A549 (cell line): ENCODE results near the gene STPG2.

Source experiments
- MYC ChIP-seq: IDR thresholded peaks from 2 replicates; pipeline ENCODE4 v1.6.1; 2012; ENCODE audit warnings: mild to moderate bottlenecking, inconsistent platforms, low read length, improper control_type of control experiment, borderline replicate concordance
- POLR2A ChIP-seq: IDR thresholded peaks from 2 replicates; pipeline ENCODE4 v1.6.1; 2012; ENCODE audit warnings: mild to moderate bottlenecking, low read length
- POLR2AphosphoS2 ChIP-seq: conservative IDR thresholded peaks from 2 replicates; pipeline ENCODE4 v1.6.1; 2012; ENCODE audit warnings: low read length, improper control_type of control experiment, inconsistent platforms
- TP53 ChIP-seq: fragments of 250-450 bp; sonication (Bioruptor Pico); IDR thresholded peaks from 2 replicates; pipeline ENCODE4 v1.5.0; 2021; ENCODE audit warnings: mild to moderate bottlenecking, moderate library complexity
- TF ChIP-seq, protein P1 (sequence below): fragments of >200 bp; sonication (Bioruptor Twin); formaldehyde crosslinking; IDR thresholded peaks from 3 replicates; pipeline ENCODE4 v1.5.1; 2016
- TF ChIP-seq, protein P2 (sequence below): IDR thresholded peaks from 2 replicates; pipeline ENCODE4 v1.6.1; 2012
- TF ChIP-seq, protein P3 (sequence below): fragments of >200 bp; sonication (Bioruptor Twin); formaldehyde crosslinking; IDR thresholded peaks from 3 replicates; pipeline ENCODE4 v1.6.1; 2016
- TF ChIP-seq, protein P4 (sequence below): fragments of 450-650 bp; IDR thresholded peaks from 2 replicates; pipeline ENCODE4 v1.6.1; 2014; ENCODE audit warnings: antibody characterized with exemption

DNA sequence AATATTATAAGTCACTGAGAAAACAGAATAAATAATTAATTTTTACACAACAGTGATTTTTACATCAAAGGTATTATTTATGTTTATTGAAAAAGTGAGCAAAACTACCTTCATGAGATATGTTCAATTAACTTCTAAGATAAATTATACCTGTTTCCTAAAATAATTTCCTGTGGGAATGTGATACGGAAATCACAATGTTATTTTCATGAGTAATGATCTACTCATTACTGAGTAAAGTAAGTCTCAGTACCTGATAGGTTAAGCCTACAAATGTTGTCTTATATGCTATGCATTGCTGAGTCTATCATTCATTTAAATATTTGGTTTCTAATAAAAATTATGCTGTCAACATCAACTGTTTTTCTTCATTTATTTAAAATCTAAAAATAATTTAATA is 324.0 kb downstream of the STPG2 start:
- TF ChIP-seq MYC: no peak
- TF ChIP-seq POLR2A: no peak
- TF ChIP-seq, protein P1, sequence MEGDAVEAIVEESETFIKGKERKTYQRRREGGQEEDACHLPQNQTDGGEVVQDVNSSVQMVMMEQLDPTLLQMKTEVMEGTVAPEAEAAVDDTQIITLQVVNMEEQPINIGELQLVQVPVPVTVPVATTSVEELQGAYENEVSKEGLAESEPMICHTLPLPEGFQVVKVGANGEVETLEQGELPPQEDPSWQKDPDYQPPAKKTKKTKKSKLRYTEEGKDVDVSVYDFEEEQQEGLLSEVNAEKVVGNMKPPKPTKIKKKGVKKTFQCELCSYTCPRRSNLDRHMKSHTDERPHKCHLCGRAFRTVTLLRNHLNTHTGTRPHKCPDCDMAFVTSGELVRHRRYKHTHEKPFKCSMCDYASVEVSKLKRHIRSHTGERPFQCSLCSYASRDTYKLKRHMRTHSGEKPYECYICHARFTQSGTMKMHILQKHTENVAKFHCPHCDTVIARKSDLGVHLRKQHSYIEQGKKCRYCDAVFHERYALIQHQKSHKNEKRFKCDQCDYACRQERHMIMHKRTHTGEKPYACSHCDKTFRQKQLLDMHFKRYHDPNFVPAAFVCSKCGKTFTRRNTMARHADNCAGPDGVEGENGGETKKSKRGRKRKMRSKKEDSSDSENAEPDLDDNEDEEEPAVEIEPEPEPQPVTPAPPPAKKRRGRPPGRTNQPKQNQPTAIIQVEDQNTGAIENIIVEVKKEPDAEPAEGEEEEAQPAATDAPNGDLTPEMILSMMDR: no peak
- no peak for TF ChIP-seq TP53
- TF ChIP-seq, protein P2, sequence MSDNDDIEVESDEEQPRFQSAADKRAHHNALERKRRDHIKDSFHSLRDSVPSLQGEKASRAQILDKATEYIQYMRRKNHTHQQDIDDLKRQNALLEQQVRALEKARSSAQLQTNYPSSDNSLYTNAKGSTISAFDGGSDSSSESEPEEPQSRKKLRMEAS: no peak
- no peak for TF ChIP-seq POLR2AphosphoS2
- TF ChIP-seq, protein P3, sequence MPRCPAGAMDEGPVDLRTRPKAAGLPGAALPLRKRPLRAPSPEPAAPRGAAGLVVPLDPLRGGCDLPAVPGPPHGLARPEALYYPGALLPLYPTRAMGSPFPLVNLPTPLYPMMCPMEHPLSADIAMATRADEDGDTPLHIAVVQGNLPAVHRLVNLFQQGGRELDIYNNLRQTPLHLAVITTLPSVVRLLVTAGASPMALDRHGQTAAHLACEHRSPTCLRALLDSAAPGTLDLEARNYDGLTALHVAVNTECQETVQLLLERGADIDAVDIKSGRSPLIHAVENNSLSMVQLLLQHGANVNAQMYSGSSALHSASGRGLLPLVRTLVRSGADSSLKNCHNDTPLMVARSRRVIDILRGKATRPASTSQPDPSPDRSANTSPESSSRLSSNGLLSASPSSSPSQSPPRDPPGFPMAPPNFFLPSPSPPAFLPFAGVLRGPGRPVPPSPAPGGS: no peak
- TF ChIP-seq, protein P4, sequence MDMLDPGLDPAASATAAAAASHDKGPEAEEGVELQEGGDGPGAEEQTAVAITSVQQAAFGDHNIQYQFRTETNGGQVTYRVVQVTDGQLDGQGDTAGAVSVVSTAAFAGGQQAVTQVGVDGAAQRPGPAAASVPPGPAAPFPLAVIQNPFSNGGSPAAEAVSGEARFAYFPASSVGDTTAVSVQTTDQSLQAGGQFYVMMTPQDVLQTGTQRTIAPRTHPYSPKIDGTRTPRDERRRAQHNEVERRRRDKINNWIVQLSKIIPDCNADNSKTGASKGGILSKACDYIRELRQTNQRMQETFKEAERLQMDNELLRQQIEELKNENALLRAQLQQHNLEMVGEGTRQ: no peak
